Liver (tissue), 3 donors: ENCODE data around the gene COLEC12.

Experiments
- RAD21 ChIP-seq, 2 donors: IDR thresholded peaks; 2 replicates each; pipeline ENCODE4 v1.6.1; 2016; ENCODE audit warnings: antibody characterized with exemption in 2 of 2, mild to moderate bottlenecking in 2 of 2
- YY1 ChIP-seq: IDR thresholded peaks from 2 replicates; pipeline ENCODE4 v1.6.1; 2016; ENCODE audit warnings: antibody characterized with exemption, mild to moderate bottlenecking
- TF ChIP-seq, protein P1 (sequence below): fragments of 150-350 bp; IDR thresholded peaks from 2 replicates; pipeline ENCODE4 v1.5.1; 2017; ENCODE audit warnings: improper control_type of control experiment, low read depth, low read length; ENCODE audit not compliant: missing input control
- TF ChIP-seq, protein P2 (sequence below): IDR thresholded peaks from 2 replicates; pipeline ENCODE4 v1.6.1; 2016; ENCODE audit warnings: antibody characterized with exemption, mild to moderate bottlenecking
- TF ChIP-seq, protein P3 (sequence below): IDR thresholded peaks from 2 replicates; pipeline ENCODE4 v1.6.1; 2016; ENCODE audit warnings: antibody characterized with exemption
- donor health status: healthy.
- donor health status: healthy.

DNA sequence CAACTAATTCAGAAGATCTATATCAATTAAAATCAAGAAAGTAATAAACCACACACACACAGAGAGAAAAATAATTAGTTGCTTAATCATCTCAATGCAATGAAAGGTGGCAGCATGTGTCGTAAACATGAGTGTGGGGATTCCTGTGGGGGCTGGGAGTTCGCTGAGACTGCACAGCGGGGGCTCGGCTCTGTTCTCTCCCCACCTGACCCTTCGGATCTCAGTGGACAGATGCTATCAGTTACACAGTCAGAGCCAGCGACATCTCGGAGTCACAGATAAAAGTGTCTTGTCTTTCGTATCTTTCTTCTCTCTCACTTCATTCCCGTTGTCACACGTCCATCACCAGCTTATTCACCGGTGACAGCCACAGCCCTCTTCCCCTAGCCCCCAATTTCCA lies 37.1 kb downstream of the COLEC12 start:
- TF ChIP-seq, protein P1, sequence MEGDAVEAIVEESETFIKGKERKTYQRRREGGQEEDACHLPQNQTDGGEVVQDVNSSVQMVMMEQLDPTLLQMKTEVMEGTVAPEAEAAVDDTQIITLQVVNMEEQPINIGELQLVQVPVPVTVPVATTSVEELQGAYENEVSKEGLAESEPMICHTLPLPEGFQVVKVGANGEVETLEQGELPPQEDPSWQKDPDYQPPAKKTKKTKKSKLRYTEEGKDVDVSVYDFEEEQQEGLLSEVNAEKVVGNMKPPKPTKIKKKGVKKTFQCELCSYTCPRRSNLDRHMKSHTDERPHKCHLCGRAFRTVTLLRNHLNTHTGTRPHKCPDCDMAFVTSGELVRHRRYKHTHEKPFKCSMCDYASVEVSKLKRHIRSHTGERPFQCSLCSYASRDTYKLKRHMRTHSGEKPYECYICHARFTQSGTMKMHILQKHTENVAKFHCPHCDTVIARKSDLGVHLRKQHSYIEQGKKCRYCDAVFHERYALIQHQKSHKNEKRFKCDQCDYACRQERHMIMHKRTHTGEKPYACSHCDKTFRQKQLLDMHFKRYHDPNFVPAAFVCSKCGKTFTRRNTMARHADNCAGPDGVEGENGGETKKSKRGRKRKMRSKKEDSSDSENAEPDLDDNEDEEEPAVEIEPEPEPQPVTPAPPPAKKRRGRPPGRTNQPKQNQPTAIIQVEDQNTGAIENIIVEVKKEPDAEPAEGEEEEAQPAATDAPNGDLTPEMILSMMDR: no peak
- TF ChIP-seq, protein P2, sequence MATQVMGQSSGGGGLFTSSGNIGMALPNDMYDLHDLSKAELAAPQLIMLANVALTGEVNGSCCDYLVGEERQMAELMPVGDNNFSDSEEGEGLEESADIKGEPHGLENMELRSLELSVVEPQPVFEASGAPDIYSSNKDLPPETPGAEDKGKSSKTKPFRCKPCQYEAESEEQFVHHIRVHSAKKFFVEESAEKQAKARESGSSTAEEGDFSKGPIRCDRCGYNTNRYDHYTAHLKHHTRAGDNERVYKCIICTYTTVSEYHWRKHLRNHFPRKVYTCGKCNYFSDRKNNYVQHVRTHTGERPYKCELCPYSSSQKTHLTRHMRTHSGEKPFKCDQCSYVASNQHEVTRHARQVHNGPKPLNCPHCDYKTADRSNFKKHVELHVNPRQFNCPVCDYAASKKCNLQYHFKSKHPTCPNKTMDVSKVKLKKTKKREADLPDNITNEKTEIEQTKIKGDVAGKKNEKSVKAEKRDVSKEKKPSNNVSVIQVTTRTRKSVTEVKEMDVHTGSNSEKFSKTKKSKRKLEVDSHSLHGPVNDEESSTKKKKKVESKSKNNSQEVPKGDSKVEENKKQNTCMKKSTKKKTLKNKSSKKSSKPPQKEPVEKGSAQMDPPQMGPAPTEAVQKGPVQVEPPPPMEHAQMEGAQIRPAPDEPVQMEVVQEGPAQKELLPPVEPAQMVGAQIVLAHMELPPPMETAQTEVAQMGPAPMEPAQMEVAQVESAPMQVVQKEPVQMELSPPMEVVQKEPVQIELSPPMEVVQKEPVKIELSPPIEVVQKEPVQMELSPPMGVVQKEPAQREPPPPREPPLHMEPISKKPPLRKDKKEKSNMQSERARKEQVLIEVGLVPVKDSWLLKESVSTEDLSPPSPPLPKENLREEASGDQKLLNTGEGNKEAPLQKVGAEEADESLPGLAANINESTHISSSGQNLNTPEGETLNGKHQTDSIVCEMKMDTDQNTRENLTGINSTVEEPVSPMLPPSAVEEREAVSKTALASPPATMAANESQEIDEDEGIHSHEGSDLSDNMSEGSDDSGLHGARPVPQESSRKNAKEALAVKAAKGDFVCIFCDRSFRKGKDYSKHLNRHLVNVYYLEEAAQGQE: no peak
- TF ChIP-seq YY1 (no peak), RAD21 (IDR thresholded peaks at IDR 0.05) (no peak)
- TF ChIP-seq, protein P3, sequence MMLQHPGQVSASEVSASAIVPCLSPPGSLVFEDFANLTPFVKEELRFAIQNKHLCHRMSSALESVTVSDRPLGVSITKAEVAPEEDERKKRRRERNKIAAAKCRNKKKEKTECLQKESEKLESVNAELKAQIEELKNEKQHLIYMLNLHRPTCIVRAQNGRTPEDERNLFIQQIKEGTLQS: no peak
